Superior temporal gyrus (tissue), 1 donor: ENCODE data around the gene ZMYND8.
A peak's percentile ranks its signal among the peaks of the same experiment; 100 is the strongest.
"Not testable (repeated sequence)": the region's sequence is repeated elsewhere in the genome, so short reads cannot be mapped to it uniquely, and the experiment has no call there.

Experiments
- DNase-seq: peaks from one replicate; pipeline ENCODE4 v3.0.0-alpha.2; 2016; ENCODE audit errors: extremely low spot score

ZMYND8 gene

GRCh38 chr20:47246061-47246777, 110.3 kb downstream of the ZMYND8 start:
- no peak for DNase-seq

- DNase-seq: not testable (repeated sequence)
Observed at GRCh38 chr20:47245166-47245565, 111.3 kb downstream of the ZMYND8 start.

- DNase-seq: no peak
Observed at GRCh38 chr20:47244451-47244850, 112.0 kb downstream of the ZMYND8 start.

- DNase-seq: no peak
Observed at GRCh38 chr20:47243532-47244305, 112.8 kb downstream of the ZMYND8 start.

GRCh38 chr20:47243003-47243402, 113.5 kb downstream of the ZMYND8 start:
- DNase-seq: no peak

- DNase-seq: no peak
Observed at GRCh38 chr20:47241345-47241781, 115.1 kb downstream of the ZMYND8 start.

GRCh38 chr20:47240096-47240495, 116.4 kb downstream of the ZMYND8 start:
- DNase-seq: not testable (repeated sequence)

GRCh38 chr20:47239719-47240067, 116.8 kb downstream of the ZMYND8 start:
- DNase-seq: no peak

GRCh38 chr20:47238780-47239718, 117.5 kb downstream of the ZMYND8 start:
- DNase-seq: no peak

GRCh38 chr20:47237715-47238114, 118.8 kb downstream of the ZMYND8 start:
- DNase-seq: peak; percentile 73

- no peak for DNase-seq
Observed at GRCh38 chr20:47236639-47236900, 119.9 kb downstream of the ZMYND8 start.

- no peak for DNase-seq
Observed at GRCh38 chr20:47235853-47236638, 120.5 kb downstream of the ZMYND8 start.

- no peak for DNase-seq
Observed at GRCh38 chr20:47235111-47235510, 121.4 kb downstream of the ZMYND8 start.

- DNase-seq: no peak
Observed at GRCh38 chr20:47233333-47234188, 122.9 kb downstream of the ZMYND8 start.

GRCh38 chr20:47232518-47232917, 124.0 kb downstream of the ZMYND8 start:
- DNase-seq: no peak

GRCh38 chr20:47231382-47232039, 125.0 kb downstream of the ZMYND8 start:
- no peak for DNase-seq

GRCh38 chr20:47230811-47231256, 125.7 kb downstream of the ZMYND8 start:
- DNase-seq: no peak

GRCh38 chr20:47228654-47229053, 127.8 kb downstream of the ZMYND8 start:
- DNase-seq: no peak

GRCh38 chr20:47227576-47227975, 128.9 kb downstream of the ZMYND8 start:
- no peak for DNase-seq

- no peak for DNase-seq
Observed at GRCh38 chr20:47227119-47227518, 129.4 kb downstream of the ZMYND8 start.
